Measurements from ENCODE around the gene ABI3. TPM values are rescaled to one million over a fixed set of nuclear protein-coding genes. Genes with fewer than 3 reads are reported as not detected.
"Not testable (repeated sequence)": the region's sequence is repeated elsewhere in the genome, so short reads cannot be mapped to it uniquely, and the experiment has no call there.

The ABI3 gene
- total and polyA plus RNA-seq, 4 donors: 6.9 to 20.0 (median 17.7) TPM

DNA sequence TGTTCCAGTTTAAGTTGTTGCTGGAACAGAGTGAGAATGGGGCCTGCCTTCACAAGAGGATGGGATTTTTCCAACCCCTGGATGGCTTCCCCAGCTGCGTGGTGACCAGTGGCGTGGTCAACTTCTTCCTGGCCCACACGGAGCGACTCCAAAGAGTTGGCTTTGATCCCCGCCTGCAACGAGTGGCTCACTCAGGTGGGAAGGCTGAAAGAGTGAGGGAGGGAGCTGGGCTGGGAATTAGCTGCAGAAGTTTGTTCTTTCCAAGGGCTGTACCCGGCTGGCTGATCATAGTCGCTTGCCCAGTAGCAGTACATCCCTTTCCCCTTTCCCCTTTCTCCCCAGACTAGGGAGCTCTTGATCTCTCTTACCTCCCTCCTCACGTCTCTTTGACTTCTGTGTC, 41.8 kb upstream of the ABI3 start:
- 60 to 74% methylated on average over 9 of the region's 9 CpGs for WGBS, 2 donors
- DNase-seq: no peak
- Histone ChIP-seq H3K9ac (ENCODE audit: insufficient read depth in 1 of 2, low read length in 2 of 2) (no peak overlapping the region), H3K36me3 (ENCODE audit: control insufficient read depth in 4 of 4, insufficient read depth in 4 of 4, low read length in 4 of 4) (no peaks in the 10 kb centered on the region), H3K9me3 (ENCODE audit: control insufficient read depth in 4 of 4, insufficient read depth in 3 of 4, low read length in 3 of 4) (peaks cover 0 to 5% (median 0%) of the 10 kb centered on the region in 4 donors), H3K4me1 (ENCODE audit: control insufficient read depth in 5 of 5, insufficient read depth in 5 of 5, low read length in 5 of 5) (no peaks in the 10 kb centered on the region), H3K27me3 (ENCODE audit: control insufficient read depth in 3 of 3, insufficient read depth in 3 of 3, low read length in 2 of 3) (peaks cover 0 to 29% (median 6%) of the 10 kb centered on the region in 3 donors), H3K4me3 (no peak overlapping the region), H3K27ac (ENCODE audit: low read depth in 1 of 2, low read length in 1 of 2) (no peak overlapping the region)
- no peak for ATAC-seq (ENCODE audit: insufficient read depth, low FRiP score)
- no peak for TF ChIP-seq CTCF (IDR thresholded peaks at IDR 0.05; ENCODE audit: control extremely low read depth, extremely low read depth)

- no peak for TF ChIP-seq CTCF (IDR thresholded peaks at IDR 0.05; ENCODE audit: control extremely low read depth, extremely low read depth)
- no peaks in the 10 kb centered on the region for H3K36me3 ChIP-seq (ENCODE audit: control insufficient read depth in 4 of 4, insufficient read depth in 4 of 4, low read length in 4 of 4)
- H3K27ac ChIP-seq (ENCODE audit: low read depth in 1 of 2, low read length in 1 of 2): no peak overlapping the region
- H3K27me3 ChIP-seq (ENCODE audit: control insufficient read depth in 3 of 3, insufficient read depth in 3 of 3, low read length in 2 of 3): peaks cover 0 to 22% (median 6%) of the 10 kb centered on the region in 3 donors
- H3K4me1 ChIP-seq (ENCODE audit: control insufficient read depth in 5 of 5, insufficient read depth in 5 of 5, low read length in 5 of 5): no peaks in the 10 kb centered on the region
- H3K4me3 ChIP-seq: no peak overlapping the region
- ATAC-seq (ENCODE audit: insufficient read depth, low FRiP score) (no peak), DNase-seq (no peak)
- no peak overlapping the region for H3K9ac ChIP-seq (ENCODE audit: insufficient read depth in 1 of 2, low read length in 2 of 2)
- whole genome bisulfite sequencing, 2 donors: 60 to 83% methylated on average over 2 of the region's 2 CpGs
- H3K9me3 ChIP-seq (ENCODE audit: control insufficient read depth in 4 of 4, insufficient read depth in 3 of 4, low read length in 3 of 4): peaks cover 0 to 5% (median 0%) of the 10 kb centered on the region in 4 donors
Measured at GRCh38 chr17:49170216-49170615, 40.3 kb upstream of the ABI3 start.

GRCh38 chr17:49170711-49171110, 39.8 kb upstream of the ABI3 start:
- not testable (repeated sequence) for H3K9ac ChIP-seq (ENCODE audit: insufficient read depth in 1 of 2, low read length in 2 of 2); H3K4me1 ChIP-seq (ENCODE audit: control insufficient read depth in 5 of 5, insufficient read depth in 5 of 5, low read length in 5 of 5); DNase-seq; H3K36me3 ChIP-seq (ENCODE audit: control insufficient read depth in 4 of 4, insufficient read depth in 4 of 4, low read length in 4 of 4); H3K4me3 ChIP-seq; H3K27ac ChIP-seq (ENCODE audit: low read depth in 1 of 2, low read length in 1 of 2); H3K9me3 ChIP-seq (ENCODE audit: control insufficient read depth in 4 of 4, insufficient read depth in 3 of 4, low read length in 3 of 4); ATAC-seq (ENCODE audit: insufficient read depth, low FRiP score)
- 71 to 79% methylated on average over 3 of the region's 3 CpGs for WGBS, 2 donors
- peaks cover 0 to 18% (median 6%) of the 10 kb centered on the region in 3 donors for H3K27me3 ChIP-seq (ENCODE audit: control insufficient read depth in 3 of 3, insufficient read depth in 3 of 3, low read length in 2 of 3)

DNA sequence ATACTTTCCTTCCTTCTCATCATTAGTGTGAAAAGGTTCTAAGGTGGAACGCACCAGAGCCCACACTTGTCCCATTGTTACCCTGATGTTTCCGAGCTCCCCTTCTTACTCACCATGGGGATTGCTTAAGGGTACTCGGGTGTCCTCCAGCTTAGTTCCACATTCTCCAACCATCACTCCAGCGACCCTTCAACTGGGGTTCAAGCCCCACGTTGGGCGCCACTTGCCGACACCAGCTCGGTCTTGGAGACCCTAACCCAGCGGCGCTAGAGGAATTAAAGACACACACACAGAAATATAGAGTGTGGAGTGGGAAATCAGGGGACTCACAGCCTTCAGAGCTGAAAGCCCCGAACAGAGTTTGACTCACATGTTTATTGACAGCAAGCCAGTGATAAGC, 34.5 kb upstream of the ABI3 start:
- not testable (repeated sequence) for H3K27ac ChIP-seq (ENCODE audit: low read depth in 1 of 2, low read length in 1 of 2); H3K4me1 ChIP-seq (ENCODE audit: control insufficient read depth in 5 of 5, insufficient read depth in 5 of 5, low read length in 5 of 5); H3K27me3 ChIP-seq (ENCODE audit: control insufficient read depth in 3 of 3, insufficient read depth in 3 of 3, low read length in 2 of 3); DNase-seq; H3K36me3 ChIP-seq (ENCODE audit: control insufficient read depth in 4 of 4, insufficient read depth in 4 of 4, low read length in 4 of 4); H3K9ac ChIP-seq (ENCODE audit: insufficient read depth in 1 of 2, low read length in 2 of 2); ATAC-seq (ENCODE audit: insufficient read depth, low FRiP score); H3K4me3 ChIP-seq
- WGBS, 2 donors: 85 to 86% methylated on average over 11 of the region's 11 CpGs
- peaks cover 0 to 16% (median 15%) of the 10 kb centered on the region in 4 donors for H3K9me3 ChIP-seq (ENCODE audit: control insufficient read depth in 4 of 4, insufficient read depth in 3 of 4, low read length in 3 of 4)
